C4-2B (cell line): ENCODE results near the gene CLEC18A.

Source experiments
- H3K27ac ChIP-seq: fragments of 450-650 bp; 2 replicates; pipeline ENCODE4 v1.5.1; 2017
- ZFX ChIP-seq: fragments of 450-650 bp; IDR thresholded peaks from 2 replicates; pipeline ENCODE4 v1.6.1; 2017
- TF ChIP-seq, protein P1 (sequence below): fragments of 450-650 bp; conservative IDR thresholded peaks from 2 replicates; pipeline ENCODE4 v1.5.1; 2017; ENCODE audit warnings: mild to moderate bottlenecking

CLEC18A gene

DNA sequence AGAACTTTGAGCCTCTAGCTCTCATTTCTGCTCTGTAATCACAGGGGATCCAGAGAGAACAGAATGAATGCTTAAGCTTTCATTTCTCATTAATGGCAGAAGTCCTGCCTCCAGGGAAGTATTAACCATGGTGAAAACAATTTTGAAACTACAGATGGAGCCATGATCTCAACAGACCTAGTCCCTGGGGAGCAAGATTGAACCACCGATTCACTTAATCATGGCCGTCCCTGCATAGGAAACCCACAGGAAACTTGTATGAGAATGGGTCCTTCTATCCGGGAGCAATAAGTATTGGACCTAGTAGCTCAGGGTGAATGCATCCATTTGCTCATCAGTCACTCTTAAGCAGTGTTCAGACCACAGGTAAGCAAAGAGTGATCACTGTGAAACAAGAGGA is 40.2 kb upstream of the CLEC18A start:
- H3K27ac ChIP-seq, result no peak overlapping the region
- TF ChIP-seq, protein P1, sequence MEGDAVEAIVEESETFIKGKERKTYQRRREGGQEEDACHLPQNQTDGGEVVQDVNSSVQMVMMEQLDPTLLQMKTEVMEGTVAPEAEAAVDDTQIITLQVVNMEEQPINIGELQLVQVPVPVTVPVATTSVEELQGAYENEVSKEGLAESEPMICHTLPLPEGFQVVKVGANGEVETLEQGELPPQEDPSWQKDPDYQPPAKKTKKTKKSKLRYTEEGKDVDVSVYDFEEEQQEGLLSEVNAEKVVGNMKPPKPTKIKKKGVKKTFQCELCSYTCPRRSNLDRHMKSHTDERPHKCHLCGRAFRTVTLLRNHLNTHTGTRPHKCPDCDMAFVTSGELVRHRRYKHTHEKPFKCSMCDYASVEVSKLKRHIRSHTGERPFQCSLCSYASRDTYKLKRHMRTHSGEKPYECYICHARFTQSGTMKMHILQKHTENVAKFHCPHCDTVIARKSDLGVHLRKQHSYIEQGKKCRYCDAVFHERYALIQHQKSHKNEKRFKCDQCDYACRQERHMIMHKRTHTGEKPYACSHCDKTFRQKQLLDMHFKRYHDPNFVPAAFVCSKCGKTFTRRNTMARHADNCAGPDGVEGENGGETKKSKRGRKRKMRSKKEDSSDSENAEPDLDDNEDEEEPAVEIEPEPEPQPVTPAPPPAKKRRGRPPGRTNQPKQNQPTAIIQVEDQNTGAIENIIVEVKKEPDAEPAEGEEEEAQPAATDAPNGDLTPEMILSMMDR, result no peak
- no peak for TF ChIP-seq ZFX

DNA sequence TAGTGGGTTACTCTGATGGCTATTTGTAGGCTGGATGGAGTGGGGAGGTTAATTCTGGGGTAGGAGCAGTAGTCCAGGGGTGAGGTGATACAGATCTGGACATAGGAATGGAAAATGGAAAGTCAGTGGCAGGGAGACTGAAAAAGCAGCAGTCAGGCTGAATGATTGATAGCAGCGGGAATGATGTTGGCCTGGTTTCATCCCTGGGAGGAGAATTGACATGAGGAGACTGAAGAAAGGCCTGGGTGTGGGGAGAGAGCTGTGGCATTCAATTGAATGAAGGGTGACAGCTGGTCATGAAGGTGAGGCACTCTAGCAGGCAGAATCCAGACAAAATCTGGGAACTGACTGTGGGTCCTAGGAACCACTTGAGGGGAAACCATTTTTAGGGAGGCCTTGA is 34.7 kb upstream of the CLEC18A start:
- TF ChIP-seq, protein P1, result no peak
- no peak for TF ChIP-seq ZFX
- no peak overlapping the region for H3K27ac ChIP-seq

DNA sequence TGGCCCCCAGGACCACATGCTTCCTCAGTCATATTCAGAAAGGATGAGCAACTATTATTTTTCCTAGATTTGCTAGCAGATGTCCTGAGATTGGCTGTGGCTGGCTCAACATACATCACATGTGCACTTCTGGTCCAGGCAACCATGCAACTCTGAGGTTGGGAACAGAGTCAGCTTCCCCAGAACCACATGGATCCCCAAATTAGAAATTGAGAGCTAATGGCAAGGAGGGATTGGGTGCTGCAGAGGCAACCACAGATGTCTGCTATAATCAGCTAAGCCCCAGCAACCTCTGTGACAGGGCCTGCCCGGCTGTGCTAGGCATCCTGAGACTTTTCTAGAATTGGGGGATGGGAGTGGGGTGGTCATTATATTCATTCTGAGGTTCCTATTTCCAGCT is 33.8 kb upstream of the CLEC18A start:
- no peak overlapping the region for H3K27ac ChIP-seq
- TF ChIP-seq, protein P1, result no peak
- no peak for TF ChIP-seq ZFX

DNA sequence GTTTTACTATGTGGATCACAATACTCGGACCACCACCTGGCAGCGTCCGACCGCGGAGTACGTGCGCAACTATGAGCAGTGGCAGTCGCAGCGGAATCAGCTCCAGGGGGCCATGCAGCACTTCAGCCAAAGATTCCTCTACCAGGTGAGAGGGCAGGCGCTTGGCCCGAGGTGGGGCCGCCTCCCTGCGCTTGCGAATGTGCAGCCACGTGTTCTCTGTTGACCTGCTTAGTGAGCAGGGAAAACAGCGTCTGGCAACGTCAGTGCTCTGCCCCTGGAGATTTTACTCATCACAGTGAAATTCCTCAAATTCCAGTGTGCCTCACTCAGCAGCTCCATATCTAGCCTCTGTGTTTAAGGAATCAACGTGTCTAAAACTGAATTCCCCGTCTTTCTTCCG is 33.4 kb upstream of the CLEC18A start:
- H3K27ac ChIP-seq, result no peak overlapping the region
- no peak for TF ChIP-seq ZFX
- TF ChIP-seq, protein P1, result no peak

DNA sequence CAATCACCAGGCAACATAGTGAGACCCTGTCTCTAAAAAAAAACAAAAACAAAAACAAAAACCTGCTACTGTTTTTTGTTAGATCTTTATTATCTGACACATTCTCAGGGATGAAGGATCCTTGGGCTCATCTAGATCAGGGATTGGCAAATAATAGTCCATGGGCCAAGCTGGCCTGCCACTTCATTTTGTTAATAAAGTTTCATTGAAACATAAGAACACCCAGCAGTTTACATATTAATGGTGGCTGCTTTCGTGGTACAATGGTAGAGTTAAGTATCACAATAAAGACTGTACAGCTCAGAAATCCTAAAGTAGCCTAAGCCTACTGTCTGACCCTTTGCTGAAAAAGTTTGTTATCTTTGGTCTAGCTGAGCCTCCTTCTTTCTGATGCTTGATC is 32.9 kb upstream of the CLEC18A start:
- H3K27ac ChIP-seq, result no peak overlapping the region
- TF ChIP-seq ZFX, result no peak
- TF ChIP-seq, protein P1, result no peak

DNA sequence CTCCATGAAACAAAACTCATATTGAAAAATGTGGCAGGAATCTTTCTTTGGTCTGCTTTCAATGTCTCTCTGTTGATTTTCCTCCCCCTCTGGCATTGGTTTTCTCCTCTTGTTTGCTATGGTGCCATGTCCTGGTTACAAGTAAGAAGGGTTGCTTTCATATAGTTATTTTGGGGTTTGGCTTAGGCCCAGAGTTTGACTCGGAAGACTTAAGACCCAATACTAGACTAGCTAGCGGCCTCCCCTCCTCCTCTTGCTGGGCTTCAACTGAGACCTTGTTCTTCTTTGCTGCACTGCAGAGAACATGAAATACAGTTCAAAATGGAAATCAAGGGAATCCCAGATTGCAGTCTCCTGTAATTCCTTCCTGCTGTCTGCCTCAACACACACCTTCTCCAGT is 30.0 kb upstream of the CLEC18A start:
- H3K27ac ChIP-seq, result no peak overlapping the region
- TF ChIP-seq, protein P1, result no peak
- no peak for TF ChIP-seq ZFX

DNA sequence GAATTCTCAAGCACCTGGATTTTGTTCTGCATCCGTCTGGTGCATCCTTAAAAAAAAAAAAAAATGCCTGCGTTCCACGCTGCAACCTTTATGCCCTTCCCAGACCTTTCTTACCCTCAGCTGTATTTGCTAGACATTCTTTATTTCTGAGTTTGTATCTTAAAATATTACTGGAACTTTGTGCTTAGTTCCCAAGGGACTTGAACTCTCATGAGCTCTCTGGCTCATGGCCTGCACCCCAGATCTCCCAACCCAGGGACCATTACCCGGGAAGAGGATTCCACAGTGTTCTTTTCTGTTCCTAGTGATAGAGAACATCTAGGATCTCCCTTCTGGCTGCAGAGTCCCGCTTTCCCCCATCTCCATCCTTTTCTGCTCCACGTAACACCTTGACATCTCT is 28.9 kb upstream of the CLEC18A start:
- no peak overlapping the region for H3K27ac ChIP-seq
- TF ChIP-seq, protein P1, result no peak
- no peak for TF ChIP-seq ZFX
